MCF 10A (cell line): ENCODE measurements around the gene PTPRT. TPM values are rescaled to one million over a fixed set of nuclear protein-coding genes. Genes with fewer than 3 reads are reported as not detected.

Source experiments
- BruUV-seq: library from RNA; stranded (reverse); fragments of 400-500 nt; replicated peaks from 2 replicates; lab custom pipeline; 2021; lab: Mats Ljungman, UMichigan
- CTCF ChIA-PET: fragments of 300-600 bp; sonication (Branson Sonifier 250); formaldehyde crosslinking; extraction: SDS; loops from one replicate; lab custom pipeline; 2021; ENCODE audit warnings: antibody characterized with exemption, inconsistent platforms; lab: Yijun Ruan, JAX
- POLR2A ChIA-PET: fragments of 300-600, 350-650 bp; sonication (Branson Sonifier 250); formaldehyde crosslinking; extraction: SDS; loops from one replicate; lab custom pipeline; 2020; ENCODE audit warnings: antibody characterized with exemption, inconsistent platforms; lab: Yijun Ruan, JAX
- DNase-seq: peaks from one replicate; pipeline ENCODE4 v3.0.0-alpha.2; 2018; ENCODE audit not compliant: unreplicated experiment
- H3K27ac Mint-ChIP-seq: one replicate; pipeline ENCODE4 v1.8.0; 2022; ENCODE audit warnings: mild to moderate bottlenecking, low read depth, mixed read lengths; ENCODE audit not compliant: unreplicated experiment
- H3K27me3 Mint-ChIP-seq: one replicate; pipeline ENCODE4 v1.8.0; 2022; ENCODE audit warnings: mixed read lengths; ENCODE audit not compliant: insufficient read depth, unreplicated experiment
- H3K36me3 Mint-ChIP-seq: one replicate; pipeline ENCODE4 v1.8.0; 2022; ENCODE audit warnings: mild to moderate bottlenecking, moderate library complexity, mixed read lengths; ENCODE audit not compliant: insufficient read depth, unreplicated experiment
- H3K4me1 Mint-ChIP-seq: one replicate; pipeline ENCODE4 v1.8.0; 2022; ENCODE audit warnings: mixed read lengths; ENCODE audit not compliant: insufficient read depth, unreplicated experiment
- H3K4me3 Mint-ChIP-seq: one replicate; pipeline ENCODE4 v1.8.0; 2022; ENCODE audit warnings: mild to moderate bottlenecking, moderate library complexity, mixed read lengths; ENCODE audit not compliant: unreplicated experiment
- H3K9me3 Mint-ChIP-seq: one replicate; pipeline ENCODE4 v1.8.0; 2022; ENCODE audit warnings: mixed read lengths; ENCODE audit not compliant: unreplicated experiment
- intact Hi-C: fragments of 100-400 bp; cut with micrococcal nuclease; formaldehyde crosslinking; loops from 2 replicates; pipeline ENCODE4 v1.14.1; 2022
- total RNA-seq: library from RNA; stranded (reverse); gene quantifications from 2 replicates; pipeline ENCODE4 v1.2.3, GENCODE V29; 2022
- TF ChIP-seq, protein P1 (sequence below): fragments of 200-600 bp; IDR thresholded peaks from one replicate; pipeline ENCODE4 v1.8.0; 2022; ENCODE audit warnings: antibody characterized with exemption, mild to moderate bottlenecking; ENCODE audit not compliant: unreplicated experiment

Gene PTPRT
- total RNA-seq, 1 experiment from 2014 or later, result not detected

DNA sequence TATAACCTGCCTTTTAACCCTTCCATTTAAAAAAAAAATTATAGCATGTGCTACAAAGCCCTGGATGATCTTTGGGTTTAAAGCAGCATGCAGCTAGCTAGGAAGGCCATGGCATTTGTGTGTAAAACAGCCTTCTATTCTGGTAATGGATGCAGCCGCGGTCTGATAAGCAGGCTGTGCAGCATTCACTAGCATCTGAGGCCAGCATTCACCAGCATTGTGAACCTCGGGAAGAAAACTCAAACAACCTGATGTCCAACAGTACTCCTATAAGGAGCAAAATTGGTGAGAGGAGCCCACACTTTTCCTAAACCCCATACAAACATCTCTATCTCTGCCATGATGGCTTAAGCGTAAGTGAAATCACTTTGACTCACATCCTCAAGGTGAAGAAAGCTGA lies 265.5 kb downstream of the PTPRT start:
- no peak for DNase-seq
- H3K4me3 Mint-ChIP-seq, result no peak overlapping the region
- H3K4me1 Mint-ChIP-seq, result no peaks in the 10 kb centered on the region
- POLR2A ChIA-PET, result no interaction called here
- no peak overlapping the region for H3K27ac Mint-ChIP-seq
- no peaks in the 10 kb centered on the region for H3K27me3 Mint-ChIP-seq
- H3K36me3 Mint-ChIP-seq, result no peaks in the 10 kb centered on the region
- CTCF ChIA-PET, result no interaction called here
- intact Hi-C loops, result no loop called here
- BruUV-seq, result no TSS peak
- TF ChIP-seq, protein P1, sequence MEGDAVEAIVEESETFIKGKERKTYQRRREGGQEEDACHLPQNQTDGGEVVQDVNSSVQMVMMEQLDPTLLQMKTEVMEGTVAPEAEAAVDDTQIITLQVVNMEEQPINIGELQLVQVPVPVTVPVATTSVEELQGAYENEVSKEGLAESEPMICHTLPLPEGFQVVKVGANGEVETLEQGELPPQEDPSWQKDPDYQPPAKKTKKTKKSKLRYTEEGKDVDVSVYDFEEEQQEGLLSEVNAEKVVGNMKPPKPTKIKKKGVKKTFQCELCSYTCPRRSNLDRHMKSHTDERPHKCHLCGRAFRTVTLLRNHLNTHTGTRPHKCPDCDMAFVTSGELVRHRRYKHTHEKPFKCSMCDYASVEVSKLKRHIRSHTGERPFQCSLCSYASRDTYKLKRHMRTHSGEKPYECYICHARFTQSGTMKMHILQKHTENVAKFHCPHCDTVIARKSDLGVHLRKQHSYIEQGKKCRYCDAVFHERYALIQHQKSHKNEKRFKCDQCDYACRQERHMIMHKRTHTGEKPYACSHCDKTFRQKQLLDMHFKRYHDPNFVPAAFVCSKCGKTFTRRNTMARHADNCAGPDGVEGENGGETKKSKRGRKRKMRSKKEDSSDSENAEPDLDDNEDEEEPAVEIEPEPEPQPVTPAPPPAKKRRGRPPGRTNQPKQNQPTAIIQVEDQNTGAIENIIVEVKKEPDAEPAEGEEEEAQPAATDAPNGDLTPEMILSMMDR, result no peak
- H3K9me3 Mint-ChIP-seq, result peaks cover 55% of the 10 kb centered on the region

DNA sequence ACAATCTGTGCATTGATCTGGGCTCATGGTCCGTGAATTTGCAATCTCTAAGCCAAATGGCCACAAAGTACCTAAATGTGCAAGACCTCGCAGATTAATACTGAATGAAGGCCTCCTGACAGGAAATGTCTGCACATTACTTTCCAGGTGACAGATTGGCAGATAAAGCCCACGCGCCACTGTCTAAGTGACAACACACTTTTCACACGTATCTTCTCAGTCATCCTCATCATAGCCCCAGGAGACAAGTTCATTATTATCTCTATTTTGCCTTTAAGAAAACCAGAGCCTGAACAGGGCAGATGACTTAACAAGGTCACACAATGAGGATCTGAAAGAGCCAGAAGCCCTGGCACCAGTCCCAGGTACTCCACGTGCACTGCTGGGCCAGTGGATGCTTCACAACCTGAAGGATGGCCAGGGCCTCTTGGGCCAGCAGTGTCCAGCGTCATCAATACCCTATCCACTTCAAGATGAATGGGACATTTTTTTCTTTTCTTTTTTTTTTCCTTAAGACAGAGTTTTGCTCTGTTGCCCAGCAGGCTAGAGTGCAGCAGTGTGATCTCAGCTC lies 266.3 kb downstream of the PTPRT start:
- POLR2A ChIA-PET, result no interaction called here
- TF ChIP-seq, protein P1, result no peak
- H3K9me3 Mint-ChIP-seq, result peaks cover 51% of the 10 kb centered on the region
- intact Hi-C loops, result no loop called here
- H3K27me3 Mint-ChIP-seq, result no peaks in the 10 kb centered on the region
- no TSS peak for BruUV-seq
- no peaks in the 10 kb centered on the region for H3K4me1 Mint-ChIP-seq
- no peaks in the 10 kb centered on the region for H3K36me3 Mint-ChIP-seq
- no peak for DNase-seq
- no peak overlapping the region for H3K4me3 Mint-ChIP-seq
- H3K27ac Mint-ChIP-seq, result no peak overlapping the region
- CTCF ChIA-PET, result no interaction called here

DNA sequence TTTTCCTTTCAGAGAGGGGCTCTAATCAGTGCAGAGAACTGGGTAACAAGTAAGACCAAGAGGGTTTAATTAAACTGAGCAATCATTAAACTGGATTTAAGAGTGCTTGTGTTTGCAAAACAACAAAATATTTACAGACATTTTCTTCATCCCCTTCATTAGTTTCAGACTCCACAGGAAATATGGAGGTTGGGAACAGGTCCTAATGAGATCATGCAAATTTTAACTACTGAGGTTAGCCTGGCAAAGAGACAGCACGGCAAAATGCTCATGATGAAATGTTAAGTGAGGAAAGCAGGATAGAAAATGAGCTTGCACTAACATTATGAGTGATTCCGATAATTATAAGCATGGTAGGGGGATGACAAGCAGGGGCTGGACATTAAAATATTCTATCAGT lies 268.9 kb downstream of the PTPRT start:
- POLR2A ChIA-PET, result no interaction called here
- CTCF ChIA-PET, result no interaction called here
- H3K27ac Mint-ChIP-seq, result no peak overlapping the region
- no peaks in the 10 kb centered on the region for H3K4me1 Mint-ChIP-seq
- H3K9me3 Mint-ChIP-seq, result peaks cover 46% of the 10 kb centered on the region
- H3K4me3 Mint-ChIP-seq, result no peak overlapping the region
- no TSS peak for BruUV-seq
- TF ChIP-seq, protein P1, result no peak
- H3K27me3 Mint-ChIP-seq, result no peaks in the 10 kb centered on the region
- peaks cover under 1% of the 10 kb centered on the region for H3K36me3 Mint-ChIP-seq
- DNase-seq, result no peak
- intact Hi-C loops, result no loop called here

DNA sequence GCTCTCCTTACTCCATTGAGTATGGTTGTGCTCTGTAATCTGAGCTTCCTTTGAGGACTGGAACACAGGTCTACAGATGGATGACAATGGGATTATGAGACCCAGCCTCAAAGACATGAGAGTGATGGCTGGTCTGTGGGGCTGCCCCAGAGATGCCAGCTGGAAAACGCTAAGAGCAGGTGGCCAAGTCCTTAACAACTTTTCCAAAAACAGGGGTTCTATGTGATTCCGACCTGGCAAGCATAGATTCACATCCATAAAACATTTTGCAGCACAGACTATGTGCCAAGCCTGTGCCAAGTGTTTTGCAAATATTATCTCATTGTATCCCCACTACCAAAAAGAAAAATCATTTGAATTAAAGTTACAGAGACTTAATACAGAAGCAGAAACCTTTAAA lies 270.4 kb downstream of the PTPRT start:
- TF ChIP-seq, protein P1, result no peak
- POLR2A ChIA-PET, result no interaction called here
- Mint-ChIP-seq H3K4me3 (no peak overlapping the region), H3K4me1 (no peaks in the 10 kb centered on the region), H3K36me3 (peaks cover 6% of the 10 kb centered on the region), H3K27ac (no peak overlapping the region), H3K27me3 (no peaks in the 10 kb centered on the region), H3K9me3 (peaks cover 46% of the 10 kb centered on the region)
- intact Hi-C loops, result no loop called here
- CTCF ChIA-PET, result interaction anchor here (0.7 kb wide), 2 partner anchors 120 to 1400 kb away, joined by 3 read pairs; no protein-coding TSS in a partner anchor
- DNase-seq, result no peak
- no TSS peak for BruUV-seq
